Measurements from ENCODE around the gene ANKDD1B.

Gene ANKDD1B

DNA sequence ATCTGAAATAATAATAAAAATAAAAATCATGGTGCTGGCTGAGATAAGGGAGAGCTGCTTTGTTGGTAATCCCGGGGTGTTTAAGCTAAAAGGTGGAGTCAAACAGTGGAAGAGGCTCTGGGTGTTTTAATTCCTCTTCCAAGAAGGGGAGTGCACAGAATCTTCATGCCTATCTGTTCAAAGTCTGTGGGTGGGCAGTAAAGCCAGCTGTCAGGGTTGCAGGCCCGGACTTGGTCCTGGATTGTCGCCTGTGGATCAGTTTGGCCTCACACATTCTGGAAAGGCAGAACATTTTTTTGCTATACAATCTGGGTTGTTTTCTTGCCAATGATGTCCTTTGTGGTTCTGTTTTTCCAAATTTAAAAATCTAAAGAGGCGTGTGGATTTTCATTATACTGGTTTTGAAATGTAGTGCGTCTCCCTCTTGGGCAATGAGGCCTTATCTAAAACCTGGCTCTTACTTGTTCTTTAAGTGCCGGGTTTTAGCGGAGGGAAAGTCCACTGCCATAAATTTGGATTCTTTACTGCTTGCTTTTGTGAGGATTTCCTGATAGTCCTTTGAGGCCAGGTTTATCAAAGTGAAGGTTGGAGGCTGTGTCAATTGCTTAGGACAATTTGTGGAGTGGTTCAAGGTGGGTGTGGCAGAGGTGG lies 5.8 kb downstream of the ANKDD1B start:
- DNase-seq = no peak

DNA sequence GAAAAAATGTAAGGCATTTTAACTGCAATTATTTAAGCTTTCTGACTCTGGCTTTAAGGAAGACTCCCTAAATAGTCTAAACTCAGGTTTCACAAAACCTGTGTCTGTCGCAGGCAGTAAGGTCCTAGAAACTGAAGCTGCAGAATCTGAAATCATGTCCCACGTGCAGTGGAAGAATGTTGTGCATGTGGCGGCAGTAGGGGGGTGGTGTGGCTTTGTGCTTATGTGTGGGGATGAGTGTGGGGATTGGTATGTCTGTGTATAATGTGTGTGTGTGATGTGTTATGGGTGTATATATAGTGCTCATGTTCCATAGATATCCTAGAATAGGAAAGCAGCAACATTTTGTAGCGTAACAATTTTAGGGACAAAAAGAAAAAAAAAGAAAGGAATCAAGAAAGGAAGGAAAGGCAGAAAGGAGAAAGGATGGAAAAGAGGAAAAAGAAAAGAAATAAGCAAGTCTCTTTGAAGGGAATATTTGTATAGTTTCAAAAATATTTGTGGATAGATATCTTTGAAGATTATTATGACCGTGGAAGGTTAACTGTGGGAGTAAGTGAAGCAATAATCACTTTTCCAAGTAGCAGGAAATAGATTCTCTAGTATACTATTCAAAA lies 6.6 kb downstream of the ANKDD1B start:
- DNase-seq = no peak

- no peak for DNase-seq
Measured at GRCh38 chr5:75620184-75620959, 9.1 kb downstream of the ANKDD1B start.

DNA sequence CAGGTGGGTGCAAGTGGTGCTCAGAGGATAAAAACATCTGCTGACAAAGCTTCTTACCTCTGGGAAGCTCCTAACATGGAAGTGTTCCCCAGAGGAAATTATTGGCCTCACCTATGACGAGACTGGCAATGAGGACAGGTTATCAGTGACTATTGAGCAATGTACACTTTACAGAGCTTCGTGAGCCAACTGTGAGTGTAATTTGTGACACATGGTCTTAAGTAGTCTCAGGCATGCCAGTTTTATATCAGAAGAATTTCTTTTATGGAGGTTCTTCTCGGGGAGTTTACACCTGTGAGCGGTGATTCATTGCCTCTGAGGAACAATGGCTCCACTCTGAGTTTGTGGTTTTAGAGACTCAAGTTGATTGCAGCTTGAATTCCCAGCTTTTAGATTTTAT lies 11.3 kb downstream of the ANKDD1B start:
- peak; percentile 29 for DNase-seq

- no peak for DNase-seq
Measured at GRCh38 chr5:75623846-75624245, 12.6 kb downstream of the ANKDD1B start.

GRCh38 chr5:75626959-75627358 lies 15.7 kb downstream of the ANKDD1B start:
- no peak for DNase-seq

DNA sequence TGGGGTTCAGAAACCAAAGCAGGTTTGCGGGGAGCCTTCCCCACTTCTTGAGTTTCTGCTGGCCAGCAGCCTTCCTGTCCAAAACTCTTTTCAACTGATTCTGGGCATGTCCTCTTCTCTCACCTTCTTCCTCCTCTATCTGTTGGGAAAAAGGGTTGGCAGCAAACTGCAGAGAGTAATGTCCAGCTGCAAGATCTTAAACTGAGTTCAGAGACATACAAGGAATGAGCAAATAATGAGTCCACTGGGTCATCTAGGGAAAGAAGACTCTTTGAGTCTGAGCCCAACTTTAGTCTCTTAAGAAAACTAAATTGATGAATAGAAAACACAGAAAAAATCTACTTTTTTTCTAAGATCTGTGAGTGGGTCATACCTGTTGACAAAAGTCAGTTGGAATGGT lies 16.5 kb downstream of the ANKDD1B start:
- no peak for DNase-seq

- no peak for DNase-seq
Measured at GRCh38 chr5:75630875-75631274, 19.6 kb downstream of the ANKDD1B start.

GRCh38 chr5:75632321-75632720 lies 21.1 kb downstream of the ANKDD1B start:
- DNase-seq = no peak

DNA sequence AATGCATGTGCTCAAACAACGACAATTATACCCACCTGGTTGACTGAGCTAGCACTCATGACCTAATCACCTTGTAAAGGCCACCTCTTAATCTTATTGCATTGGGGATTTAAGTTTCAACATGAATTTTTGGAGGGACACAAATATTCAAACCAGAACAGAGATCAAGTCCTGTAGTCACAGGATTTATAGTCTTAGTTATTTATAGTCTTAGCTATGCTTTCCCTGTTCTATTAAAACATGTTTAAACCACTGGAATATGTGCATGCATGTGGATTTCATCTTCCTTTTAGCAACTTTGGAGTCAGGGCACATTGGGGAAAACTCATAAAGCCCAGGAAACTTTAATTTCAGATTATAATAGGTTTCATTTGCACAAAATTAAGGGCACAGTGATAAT lies 26.7 kb downstream of the ANKDD1B start:
- DNase-seq = no peak

DNA sequence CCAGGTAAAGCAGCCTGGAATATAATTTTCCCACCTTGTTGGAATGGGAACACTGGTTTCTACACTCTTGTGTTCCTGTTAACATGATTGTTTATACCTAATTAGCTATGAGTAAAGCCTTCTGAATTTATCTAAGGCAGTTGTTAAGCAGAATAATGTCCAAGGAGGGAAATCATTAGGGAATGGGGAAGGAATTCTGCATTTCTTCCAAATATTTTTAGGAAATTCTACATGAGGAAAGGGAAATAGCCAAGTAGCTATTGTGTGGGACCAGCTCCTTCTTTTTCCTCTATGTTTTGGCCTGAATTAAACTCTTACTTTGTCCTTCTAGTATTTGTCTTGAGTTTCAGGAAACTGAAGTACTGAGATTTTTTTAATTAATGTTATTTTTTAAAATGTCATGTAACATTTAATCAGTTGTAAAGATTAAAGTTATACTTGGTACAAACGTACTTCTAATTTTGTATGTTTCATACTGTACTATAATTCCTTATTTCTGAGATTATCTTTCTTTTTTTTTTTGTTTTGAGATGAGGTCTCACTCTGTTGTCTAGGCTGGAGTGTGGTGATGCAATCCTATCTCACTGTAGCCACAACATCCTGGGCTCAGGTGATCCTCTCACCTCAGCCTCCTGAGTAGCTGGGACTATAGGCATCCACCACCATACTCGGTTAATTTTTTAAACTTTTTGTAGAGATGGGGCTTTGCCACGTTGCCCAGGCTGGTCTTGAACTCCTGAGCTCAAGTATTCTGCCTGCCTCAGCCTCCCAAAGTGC lies 28.5 kb downstream of the ANKDD1B start:
- DNase-seq = no peak

GRCh38 chr5:75640395-75640794 lies 29.1 kb downstream of the ANKDD1B start:
- DNase-seq = no peak

DNA sequence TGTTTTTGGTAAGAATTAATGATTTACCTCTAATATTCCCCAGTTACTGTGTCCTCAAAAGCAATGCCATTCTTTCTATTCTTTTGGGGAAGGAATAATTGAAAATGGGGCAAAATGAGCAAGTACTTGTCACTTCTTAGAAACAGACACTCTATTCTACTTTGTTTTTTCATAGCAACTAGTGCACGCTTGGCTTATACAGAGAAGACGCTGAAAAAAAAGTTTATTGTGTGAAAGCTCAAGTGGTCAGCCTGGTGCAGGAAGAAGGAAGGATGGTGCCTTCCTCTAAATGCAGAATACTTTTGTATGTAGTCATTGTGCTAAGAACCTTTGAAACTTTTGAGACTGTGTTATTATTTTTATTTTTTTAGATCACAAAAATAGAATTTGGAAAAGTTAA lies 29.6 kb downstream of the ANKDD1B start:
- no peak for DNase-seq

- no peak for DNase-seq
Measured at GRCh38 chr5:75648712-75649111, 37.5 kb downstream of the ANKDD1B start.

DNA sequence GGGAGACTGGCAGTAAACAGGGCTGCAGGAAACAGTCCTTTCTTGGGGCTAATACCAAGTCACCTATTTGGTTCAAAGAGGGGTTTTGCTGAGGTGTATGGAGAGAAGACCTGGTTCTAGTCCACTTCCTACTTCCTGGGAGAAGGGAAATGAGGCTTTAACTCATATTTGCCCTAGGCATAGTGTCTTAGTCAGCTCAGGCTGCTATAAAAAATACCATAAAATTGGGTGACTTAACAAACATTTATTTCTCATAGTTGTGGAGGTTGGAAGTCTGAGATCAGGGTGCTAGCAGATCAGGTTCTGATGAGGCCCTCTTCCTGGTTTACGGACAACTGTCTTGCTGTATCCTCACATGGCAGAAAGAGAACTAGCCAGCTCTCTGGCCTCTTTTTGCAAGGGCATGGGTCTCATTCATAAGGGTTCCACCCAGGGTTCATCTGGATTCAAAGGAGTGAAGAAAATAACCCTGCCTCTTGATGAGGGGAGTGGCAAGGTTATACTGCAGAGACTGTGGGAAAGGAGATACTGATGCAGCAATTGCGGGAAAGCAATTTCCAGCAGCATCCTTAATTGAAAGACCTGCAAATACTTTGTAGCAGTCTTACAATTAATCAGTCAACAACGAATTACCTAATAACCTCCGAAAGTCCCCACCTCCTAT lies 40.5 kb downstream of the ANKDD1B start:
- no peak for DNase-seq

DNA sequence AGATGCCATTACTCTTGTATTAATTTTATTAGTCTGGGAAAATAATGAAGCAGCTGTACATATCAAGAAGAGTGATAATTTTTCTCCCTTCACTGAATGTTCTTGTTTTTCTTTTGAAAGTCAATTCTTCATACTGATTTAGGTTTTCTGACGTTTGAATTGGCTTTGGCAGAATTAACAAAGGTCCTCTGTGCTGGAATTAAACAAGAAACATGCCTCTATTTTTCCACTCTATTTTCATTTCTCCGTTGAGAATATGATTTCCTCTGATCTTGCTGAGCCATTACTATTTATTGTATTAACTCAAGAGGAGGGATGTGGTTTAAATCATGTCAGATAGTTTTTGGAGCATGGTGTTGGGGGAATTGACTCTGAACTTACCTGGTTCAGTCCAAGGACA lies 42.3 kb downstream of the ANKDD1B start:
- no peak for DNase-seq

- DNase-seq = no peak
Measured at GRCh38 chr5:75654693-75655295, 43.5 kb downstream of the ANKDD1B start.

GRCh38 chr5:75656311-75657003 lies 45.2 kb downstream of the ANKDD1B start:
- no peak for DNase-seq

- DNase-seq = no peak
Measured at GRCh38 chr5:75659791-75660450, 48.7 kb downstream of the ANKDD1B start.

GRCh38 chr5:75660678-75661465 lies 49.6 kb downstream of the ANKDD1B start:
- no peak for DNase-seq
